Activated CD8-positive, alpha-beta memory T cell treated with anti-CD3 and anti-CD28 coated beads for 4 hours (primary cell): ENCODE data around the gene DNAJB6.
"Not testable (repeated sequence)": the region's sequence is repeated elsewhere in the genome, so short reads cannot be mapped to it uniquely, and the experiment has no call there.

ENCODE experiments used
- DNase-seq, 2 donors: peaks; one replicate each; pipeline ENCODE4 v3.0.0-alpha.2; 2020; ENCODE audit warnings: low read depth in 2 of 2

DNAJB6 gene

DNA sequence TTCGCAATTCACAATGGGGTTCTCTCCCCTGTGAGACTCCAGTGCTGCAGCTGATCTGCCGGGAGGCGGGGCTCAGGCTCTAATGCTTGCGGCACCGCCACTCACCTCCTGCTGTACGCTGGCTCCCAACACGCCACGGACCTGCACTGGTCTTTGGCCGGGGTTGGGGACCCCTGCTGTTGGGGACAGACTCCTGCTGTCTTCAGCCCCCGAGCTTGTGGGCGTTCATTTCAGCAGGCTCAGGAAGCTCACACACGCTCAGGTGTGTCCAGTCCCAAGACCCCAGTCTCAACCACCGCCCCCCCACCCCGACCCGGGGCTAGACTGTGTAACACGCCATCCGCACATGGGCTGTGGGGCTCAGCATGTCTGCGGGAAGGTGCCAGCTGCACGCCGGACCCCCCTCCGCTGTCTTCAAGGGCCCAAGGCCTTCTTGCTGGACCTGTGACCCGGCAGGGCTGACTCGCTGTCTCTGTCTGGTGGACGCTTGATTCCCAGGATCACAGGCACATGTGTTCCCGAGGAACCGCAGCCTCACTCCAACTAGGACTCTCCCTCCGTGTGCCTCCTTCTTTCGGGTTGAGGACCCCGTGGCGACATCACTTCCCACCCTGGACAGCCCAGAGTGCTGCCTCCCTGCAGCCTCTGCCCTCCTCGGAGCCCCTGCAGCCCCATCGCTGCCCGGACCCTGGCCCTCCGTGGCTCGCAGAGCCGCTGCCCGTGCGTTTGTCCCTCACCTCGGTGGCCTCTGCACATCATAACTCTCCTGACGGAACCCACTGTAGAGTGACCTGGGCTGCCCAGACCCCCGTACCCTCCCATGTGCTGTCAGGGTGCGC is 106.4 kb downstream of the DNAJB6 start:
- DNase-seq = no peak

DNA sequence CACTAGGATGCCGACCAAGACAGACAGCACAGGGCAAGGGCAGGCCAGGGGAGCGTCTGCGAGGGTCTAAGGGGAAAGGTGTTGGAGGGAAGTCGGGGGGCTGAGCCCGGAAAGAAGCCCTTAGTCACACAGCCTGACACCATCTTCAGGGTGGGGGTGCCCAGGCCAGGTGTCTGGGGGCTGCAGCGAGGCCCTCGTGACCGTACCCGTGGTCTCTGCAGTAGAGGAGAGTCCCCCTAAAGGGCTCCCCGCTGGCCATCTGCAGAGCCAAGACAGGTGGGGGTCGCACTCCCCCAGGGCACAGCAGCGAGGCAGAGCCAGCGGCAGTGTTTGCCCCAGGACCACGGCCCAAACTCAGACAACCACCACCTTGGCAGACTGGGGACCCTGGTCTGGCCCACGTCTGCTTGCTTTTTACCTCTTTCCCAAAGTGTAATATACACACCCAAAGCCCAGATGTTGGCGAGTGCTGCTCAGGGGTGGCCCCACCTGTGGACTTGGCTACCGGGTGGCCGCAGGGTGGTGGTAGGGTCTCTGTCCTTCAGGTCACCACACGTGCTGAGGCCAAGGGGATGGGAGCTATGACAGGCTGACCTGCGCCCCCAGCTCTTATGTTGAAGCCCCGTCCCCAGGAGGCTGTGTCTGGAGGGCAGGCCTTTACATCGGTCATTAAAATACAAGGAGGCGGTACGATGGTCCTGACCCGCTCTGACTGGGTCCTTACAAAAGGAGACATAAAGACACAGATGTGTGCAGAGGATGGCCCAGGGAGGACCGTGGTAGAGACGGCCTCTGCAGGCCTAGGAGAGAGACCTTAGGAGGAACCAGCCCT is 107.4 kb downstream of the DNAJB6 start:
- no peak for DNase-seq

DNA sequence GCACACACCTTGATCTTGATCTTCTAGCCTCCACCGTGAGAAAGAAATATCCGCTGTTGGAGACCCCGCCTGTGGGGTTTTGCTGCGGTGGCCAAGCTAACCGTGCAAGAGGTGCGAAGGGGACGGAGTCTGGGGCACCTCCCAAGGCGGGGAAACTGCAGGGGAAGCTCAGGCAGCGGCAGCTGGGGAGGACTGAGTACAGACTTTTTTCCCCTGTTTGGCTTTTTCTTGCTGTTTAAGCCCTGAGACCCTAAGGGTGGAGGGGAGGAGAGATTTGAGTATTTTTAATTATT is 108.0 kb downstream of the DNAJB6 start:
- no peak for DNase-seq

DNA sequence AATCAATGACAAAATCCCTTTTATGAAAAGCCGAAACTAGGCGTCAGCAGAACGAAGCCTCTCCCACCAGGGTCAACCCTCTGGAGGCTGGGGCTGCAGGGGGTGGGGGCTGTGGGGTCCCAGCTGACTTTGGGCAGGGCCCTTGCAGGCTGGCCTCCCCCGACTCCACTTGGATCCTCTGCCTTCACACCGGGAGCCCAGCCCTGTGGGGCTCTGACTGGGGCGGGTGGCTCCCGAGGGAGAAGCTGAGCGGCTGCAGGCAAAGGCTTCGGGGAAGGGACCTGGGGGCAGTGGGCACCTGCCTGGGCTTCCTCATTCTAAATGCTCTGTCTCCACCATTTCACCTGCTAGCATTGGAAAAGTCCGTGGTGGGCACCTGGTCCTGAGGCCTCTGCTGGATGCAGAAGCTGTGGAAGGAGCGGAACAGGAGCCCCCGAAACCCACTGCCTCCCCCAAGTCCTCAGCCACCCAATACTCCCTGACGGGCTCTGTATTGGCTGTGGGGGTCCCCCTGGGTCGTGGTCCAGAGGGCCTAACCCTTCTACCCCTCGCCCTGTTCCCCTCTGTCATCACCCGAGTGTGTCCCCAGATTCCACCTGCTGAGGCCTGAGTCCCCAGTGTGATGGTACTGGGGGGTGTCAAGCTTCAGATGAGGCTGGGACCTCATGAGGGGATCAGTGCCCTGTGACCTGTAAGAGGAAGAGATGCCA is 108.6 kb downstream of the DNAJB6 start:
- no peak for DNase-seq

DNA sequence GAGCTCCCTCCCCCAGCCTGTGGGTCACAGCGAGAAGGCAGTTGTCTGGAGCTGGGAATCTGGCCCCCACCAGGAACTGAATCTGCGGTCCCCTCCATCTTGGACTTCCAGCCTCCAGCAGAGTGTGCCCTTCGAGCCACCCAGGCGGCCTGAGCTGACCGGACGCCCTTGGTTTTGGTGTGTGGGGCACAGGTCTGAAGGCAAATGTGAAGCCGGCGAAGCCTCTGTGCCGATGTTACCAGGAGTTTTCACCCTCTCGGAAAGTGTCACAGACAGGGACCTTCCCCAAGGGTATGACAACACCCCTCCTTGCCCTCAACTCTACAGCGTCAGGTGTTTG is 109.1 kb downstream of the DNAJB6 start:
- no peak for DNase-seq

DNA sequence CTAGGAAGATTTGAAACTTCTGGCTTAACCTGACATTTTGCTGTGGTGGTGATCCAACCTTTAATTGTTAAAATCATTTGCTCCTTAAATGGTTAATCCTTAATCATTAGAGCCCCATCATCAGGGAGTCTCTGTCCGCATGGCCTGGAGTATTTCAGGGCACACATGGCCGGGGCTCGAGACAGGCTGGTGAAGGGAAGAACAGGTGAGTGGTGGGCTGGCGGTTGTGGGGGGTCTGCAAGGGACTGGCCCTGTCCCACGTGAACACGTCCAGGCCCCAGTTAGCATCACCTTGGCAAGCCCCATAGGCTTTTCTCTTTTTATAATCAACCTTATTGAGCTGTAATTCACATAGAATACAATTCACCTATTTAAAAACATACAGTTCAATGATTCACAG is 109.5 kb downstream of the DNAJB6 start:
- no peak for DNase-seq

DNA sequence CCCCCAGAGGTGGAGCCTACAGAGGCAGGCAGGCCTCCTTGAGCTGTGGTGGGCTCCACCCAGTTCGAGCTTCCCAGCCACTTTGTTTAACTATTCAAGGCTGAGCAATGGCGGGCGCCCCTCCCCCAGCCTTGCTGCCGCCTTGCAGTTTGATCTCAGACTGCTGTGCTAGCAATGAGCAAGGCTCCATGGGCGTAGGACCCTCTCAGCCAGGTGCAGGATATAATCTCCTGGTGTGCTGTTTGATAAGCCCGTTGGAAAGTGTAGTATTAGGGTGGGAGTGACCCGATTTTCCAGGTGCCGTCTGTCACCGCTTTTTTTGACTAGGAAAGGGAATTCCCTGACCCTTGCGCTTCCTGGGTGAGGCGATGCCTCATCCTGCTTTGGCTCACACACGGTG is 117.2 kb downstream of the DNAJB6 start:
- not testable (repeated sequence) for DNase-seq

DNA sequence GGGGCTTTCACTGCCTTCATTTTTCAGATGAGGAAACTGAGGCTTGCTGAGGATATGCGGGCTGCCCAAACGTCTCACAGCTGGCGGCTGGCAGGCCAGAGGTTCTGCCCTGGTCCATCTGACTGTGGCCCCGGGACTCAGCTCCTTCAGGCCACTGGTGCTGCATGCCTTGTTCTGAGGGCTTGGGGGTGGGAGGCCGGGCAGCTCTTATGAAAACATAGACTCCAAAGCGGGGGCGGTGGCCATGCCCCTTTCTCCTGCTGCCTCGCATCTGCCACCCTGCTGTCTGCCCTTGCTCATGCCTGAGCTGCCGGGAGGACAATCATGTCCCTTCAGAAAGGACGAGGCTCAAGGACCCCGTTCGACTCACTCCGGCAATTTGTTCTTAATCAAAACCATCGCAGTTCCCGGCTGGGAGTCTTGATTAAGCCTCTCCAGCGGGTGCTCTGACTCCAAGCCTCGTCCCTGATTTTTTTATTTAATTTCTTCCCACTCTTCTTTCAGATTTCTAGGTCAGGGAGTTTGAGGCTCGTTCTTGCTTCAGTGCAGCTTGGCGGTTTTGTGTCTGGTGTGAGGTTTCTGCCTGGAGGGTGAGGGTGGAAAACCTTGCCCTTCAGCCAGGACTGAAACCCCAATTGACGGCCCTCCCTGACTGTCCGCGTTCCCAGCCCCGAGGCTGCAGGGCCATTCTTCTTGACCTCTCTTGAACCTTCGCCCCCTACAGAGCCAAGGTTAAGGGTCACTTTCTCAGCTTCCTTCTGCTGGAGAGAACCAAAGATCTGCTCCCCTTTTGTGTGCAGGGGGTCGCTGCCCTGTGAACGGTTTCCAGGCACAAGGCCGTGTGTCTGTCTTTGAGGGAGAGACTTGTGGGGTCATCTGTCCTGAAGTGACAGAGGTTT is 120.8 kb downstream of the DNAJB6 start:
- DNase-seq = no peak

DNA sequence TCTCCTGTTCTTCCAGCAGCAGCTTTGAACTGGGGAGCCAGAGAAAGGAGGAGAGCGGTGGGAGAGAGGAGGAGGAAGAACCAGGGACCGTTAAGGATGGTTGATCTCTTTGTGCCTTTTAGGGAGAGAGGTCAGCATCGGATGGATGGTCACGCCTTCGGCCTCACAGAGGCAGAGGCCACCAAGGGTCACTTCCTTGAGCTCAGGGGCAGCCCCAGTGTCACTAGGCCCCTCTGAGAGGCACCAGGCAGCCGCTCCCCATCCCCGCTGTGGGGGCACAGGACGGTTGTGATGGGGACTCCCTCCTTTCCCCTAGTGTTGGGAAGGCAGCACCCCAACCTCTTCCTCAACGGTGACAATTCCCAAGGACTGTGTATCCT is 121.4 kb downstream of the DNAJB6 start:
- DNase-seq = no peak

DNA sequence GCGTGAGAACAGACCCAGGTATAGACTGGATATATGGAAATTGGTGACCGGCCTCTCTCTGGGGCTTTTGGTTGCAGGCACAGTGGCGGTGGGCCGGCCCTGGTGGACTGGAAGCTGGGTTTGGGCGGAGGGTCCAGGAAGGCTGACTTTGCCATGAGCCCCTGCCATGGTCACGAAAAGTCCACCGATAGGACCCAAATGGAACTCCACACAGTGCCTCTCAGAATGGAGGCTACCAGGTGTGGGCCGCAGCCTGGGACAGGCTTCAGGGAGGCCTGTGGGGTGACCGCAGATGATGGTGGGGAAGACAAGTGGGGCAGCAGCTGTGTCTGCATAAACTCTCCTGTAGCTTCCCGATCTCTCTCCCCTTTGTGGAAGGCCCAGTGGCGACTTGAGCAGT is 123.2 kb downstream of the DNAJB6 start:
- no peak for DNase-seq

DNA sequence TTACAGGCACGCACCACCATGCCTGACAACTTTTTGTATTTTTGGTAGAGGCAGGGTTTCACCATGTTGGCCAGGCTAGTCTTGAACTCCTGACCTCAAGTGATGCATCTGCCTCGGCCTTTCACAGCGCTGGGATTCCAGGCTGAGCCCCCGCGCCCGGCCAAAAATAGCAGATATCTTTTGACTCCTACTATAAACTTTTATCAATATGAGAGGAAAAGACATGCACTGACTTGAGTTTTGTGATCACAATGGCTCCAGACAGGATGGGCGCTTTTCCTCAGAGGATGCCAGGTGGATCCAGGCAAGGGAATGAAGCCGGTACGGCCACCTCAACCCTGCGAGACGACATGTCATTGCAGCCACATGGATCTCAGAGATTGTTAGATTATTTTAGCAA is 123.9 kb downstream of the DNAJB6 start:
- DNase-seq = no peak

DNA sequence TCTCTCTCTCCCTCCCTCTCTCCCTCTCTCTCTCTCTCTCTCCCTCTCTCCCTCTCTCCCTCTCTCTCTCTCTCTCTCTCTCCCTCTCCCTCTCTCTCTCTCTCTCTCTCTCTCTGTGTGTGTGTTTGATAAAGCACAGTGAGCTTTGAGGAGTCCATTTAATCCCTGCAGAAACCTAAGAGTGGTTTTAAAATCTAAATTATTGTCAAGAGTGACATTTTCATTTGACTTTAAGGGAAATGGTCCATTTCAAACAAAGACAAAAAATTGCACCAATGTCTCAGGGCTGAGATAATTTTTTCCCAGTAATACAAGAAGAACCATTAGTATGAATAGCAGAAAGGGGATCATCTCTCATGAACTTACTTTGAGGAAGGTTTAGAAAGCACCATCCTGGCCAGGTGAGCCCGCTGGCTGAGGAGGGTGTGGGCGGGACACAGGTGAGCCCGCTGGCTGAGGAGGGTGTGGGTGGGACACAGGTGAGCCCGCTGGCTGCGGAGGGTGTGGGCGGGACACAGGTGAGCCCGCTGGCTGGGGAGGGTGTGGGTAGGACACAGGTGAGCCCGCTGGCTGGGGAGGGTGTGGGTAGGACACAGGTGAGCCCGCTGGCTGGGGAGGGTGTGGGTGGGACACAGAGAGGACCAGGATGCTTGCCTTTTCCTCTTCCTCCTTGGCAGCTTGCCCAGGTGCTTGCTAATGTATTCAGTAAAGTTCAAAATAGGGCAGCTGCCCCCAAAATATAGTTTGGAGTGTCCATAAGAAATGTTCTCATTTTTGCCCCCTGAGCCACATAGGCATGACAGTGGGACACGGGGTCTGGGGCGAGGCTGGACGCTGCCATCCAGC is 125.0 kb downstream of the DNAJB6 start:
- DNase-seq = no peak

DNA sequence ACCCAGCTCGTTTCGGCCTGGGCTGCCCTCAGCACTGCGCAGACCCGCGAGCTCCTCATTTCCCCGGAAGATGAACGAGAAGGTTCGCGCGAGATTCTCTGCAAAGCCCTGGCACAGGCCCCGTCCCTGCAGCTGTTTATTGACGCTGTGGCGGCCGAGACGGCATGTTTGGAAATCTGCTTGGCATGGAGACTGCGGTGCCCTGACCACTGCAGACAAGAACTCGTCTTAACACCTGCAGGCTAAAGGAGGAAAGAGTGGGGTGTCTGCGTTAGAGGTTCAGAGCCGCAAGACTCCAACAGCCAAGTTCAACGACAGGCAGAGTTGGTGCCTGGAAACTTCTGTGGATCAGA is 125.6 kb downstream of the DNAJB6 start:
- DNase-seq = no peak

DNA sequence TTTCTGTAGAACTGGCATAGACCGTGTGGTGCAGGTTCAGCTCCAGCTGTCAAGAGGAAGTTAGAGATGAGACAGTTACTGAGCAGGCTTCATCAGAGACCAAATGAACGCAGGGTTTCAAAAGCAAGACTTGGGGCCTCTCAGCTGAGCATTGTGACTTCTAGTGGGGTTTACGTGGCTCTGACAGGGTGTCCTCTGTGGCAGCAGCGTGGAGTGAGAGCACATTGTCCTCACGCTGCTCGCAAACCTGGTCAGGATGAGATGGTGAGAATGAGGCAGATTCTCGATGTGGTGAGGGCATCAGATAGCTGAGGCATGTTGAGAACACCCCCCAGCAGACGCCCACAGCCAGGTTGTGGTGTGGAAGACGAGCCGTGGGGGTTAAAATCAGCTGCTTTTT is 126.0 kb downstream of the DNAJB6 start:
- no peak for DNase-seq

DNA sequence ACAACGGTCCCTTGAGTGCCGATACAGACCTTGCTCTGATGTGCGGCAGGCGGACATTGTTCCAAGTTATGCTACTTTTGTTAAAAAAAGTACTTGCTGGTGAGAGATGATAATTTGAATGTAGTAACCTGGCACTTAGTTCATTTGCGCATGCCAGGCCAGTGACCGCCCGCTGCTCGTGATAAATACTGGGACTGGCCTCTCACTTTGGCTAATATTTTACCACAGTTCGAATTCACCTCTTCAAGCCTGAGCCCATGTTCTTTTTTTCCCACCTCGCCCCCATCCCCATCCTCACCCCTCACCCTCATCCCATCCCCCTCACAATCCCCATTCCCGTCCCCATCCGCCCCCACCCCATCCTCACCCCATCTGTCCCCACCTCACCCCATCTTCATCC is 126.4 kb downstream of the DNAJB6 start:
- DNase-seq = no peak

DNA sequence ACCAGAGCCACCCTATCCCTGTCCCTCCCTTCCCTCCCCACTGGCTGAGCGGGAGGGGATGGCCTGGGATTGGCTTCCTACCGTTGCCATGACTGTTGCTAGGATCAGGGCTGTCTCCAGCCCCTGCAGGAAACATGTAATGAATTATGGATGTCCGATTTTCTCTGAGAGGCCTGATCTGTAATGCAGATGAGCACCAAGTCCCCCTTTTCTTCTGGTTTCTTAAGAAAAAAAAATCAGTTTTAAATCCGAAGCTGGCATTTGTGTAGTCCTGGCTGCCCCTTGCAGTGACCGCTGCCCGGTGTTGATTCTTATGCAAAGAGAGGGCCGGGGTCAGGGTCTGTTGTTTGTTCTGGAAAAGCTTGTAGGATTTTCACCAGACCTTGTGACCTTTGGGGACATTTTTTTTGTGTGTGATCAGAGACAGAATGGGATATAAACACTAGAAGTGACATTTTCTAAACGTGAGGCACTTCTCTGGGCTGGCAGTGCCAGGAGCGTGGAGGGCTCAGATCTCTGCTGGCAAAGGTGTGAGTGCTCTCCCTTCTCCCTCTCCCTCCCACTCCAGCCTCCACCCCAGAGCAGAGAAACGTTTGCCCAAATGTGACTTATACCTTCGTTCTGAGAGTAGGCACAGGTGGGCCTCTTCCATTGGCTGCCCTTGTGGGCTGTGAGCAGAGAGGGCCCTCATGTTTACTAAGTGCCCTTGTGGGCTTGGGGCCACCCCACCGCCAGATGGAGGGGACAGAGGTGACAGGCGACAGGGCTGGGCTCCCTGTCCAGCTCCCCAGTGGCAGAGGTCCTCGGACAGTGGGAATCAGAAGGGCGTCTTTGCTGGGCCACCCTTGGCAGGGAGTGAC is 127.5 kb downstream of the DNAJB6 start:
- no peak for DNase-seq

DNA sequence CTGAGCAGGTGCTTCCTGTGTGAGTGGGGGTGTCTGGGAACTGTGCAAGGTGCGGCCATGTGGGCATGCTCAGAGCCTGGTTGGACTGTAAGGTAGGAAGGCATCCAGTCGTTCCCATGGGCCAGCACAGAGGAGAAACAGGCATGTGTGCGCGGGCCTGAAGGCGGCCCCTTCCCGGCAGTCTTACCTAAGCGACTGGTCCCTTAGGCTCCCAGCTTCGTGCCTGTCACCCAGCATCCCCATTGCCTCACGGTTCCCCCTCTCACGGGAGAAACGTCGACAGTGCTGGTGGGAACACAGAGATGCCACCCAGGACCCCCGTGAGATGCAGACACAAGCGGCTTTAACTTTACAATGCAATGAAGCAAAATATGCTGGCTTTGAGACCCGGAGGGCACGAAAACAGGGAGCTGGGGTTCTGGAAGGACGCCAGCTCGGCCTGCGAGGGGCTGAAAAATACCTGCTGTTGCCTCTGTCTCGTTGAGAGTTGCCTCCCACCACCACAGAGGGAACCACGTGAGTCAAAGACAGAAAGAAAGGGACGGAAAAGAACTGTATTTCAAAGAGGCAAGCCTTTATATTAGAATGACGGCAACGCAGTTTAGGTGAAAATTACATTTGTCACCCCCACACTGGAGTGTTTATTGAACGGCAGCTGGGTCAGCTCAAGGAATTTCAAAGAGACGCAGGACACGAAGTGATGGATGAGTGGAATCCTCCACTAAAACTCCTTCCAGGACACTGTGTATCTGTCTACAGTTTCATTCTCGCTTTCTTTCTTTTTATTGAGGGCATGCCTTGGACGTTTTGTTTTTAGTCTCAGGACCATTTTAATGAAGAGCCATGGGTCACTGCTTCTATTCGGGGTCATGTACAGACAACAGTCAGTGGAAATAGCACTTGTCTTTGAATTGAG is 128.4 kb downstream of the DNAJB6 start:
- DNase-seq = no peak

DNA sequence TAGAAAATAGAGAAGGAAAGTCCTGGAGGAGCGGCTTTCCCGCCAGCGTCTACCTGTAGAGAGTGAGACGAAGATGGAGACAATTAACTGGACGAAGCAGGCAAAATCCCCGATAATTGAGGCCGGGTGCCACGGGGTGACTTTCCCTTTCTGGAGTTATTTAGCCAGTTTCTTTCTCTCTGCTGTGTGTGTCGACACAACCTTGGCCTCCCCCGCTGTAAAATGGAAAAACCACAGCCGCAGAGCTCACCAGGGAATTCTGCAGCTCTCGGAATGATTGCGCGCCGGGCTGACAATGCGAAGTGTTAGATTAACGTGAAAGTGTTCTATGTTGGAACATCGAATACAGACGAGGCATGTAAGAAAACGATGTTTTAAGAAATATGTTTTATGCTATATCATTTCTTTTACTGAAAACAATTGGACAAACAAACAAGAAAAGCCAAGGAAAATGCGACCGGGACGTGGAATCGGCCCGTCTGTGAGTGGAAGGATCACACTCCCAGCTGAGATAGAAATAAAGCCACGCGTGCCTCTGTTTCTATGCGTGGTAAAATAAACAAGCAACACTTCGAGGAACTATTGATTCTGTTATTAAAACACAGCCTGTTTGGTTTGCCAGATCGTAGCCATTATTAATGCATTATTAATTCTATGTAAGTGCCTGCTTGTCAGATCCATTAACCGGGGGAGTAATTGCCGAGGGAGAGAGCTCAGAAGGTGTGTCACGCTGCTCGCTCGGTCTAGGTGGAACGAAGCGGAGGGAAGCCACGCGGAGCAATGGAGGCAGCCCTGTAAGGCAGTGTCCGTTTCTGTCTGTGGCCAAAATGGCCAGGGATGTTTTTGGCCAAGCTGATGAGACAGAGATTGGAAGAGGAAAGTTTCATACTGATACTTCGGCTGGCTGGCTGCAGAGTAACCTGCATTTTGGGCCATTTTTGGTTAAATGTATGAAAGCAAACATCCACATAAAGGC is 129.4 kb downstream of the DNAJB6 start:
- no peak for DNase-seq
